ENCODE measurements around the gene BTBD16.

BTBD16 gene

GRCh38 chr10:122246830-122247520 is 24.1 kb upstream of the BTBD16 start:
- DNase-seq (ENCODE audit: low read depth in 3 of 3, low spot score in 1 of 3), result no peak

- no peak for DNase-seq (ENCODE audit: low read depth in 3 of 3, low spot score in 1 of 3)
Observed at GRCh38 chr10:122248356-122249302, 22.5 kb upstream of the BTBD16 start.

GRCh38 chr10:122249303-122249850 is 21.7 kb upstream of the BTBD16 start:
- DNase-seq (ENCODE audit: low read depth in 3 of 3, low spot score in 1 of 3), result no peak

- no peak for DNase-seq (ENCODE audit: low read depth in 3 of 3, low spot score in 1 of 3)
Observed at GRCh38 chr10:122249991-122250750, 20.9 kb upstream of the BTBD16 start.

- DNase-seq (ENCODE audit: low read depth in 3 of 3, low spot score in 1 of 3), result no peak
Observed at GRCh38 chr10:122251459-122252255, 19.4 kb upstream of the BTBD16 start.

- DNase-seq (ENCODE audit: low read depth in 3 of 3, low spot score in 1 of 3), result no peak
Observed at GRCh38 chr10:122252805-122253204, 18.3 kb upstream of the BTBD16 start.

- DNase-seq (ENCODE audit: low read depth in 3 of 3, low spot score in 1 of 3), result no peak
Observed at GRCh38 chr10:122253605-122254004, 17.5 kb upstream of the BTBD16 start.

- DNase-seq (ENCODE audit: low read depth in 3 of 3, low spot score in 1 of 3), result no peak
Observed at GRCh38 chr10:122254831-122255230, 16.3 kb upstream of the BTBD16 start.

GRCh38 chr10:122255509-122256301 is 15.4 kb upstream of the BTBD16 start:
- no peak for DNase-seq (ENCODE audit: low read depth in 3 of 3, low spot score in 1 of 3)

- DNase-seq (ENCODE audit: low read depth in 3 of 3, low spot score in 1 of 3), result no peak
Observed at GRCh38 chr10:122257041-122257440, 14.1 kb upstream of the BTBD16 start.

GRCh38 chr10:122258136-122259074 is 12.7 kb upstream of the BTBD16 start:
- no peak for DNase-seq (ENCODE audit: low read depth in 3 of 3, low spot score in 1 of 3)

GRCh38 chr10:122259075-122259466 is 12.0 kb upstream of the BTBD16 start:
- DNase-seq (ENCODE audit: low read depth in 3 of 3, low spot score in 1 of 3), result no peak

- no peak for DNase-seq (ENCODE audit: low read depth in 3 of 3, low spot score in 1 of 3)
Observed at GRCh38 chr10:122261584-122261983, 9.5 kb upstream of the BTBD16 start.

- DNase-seq (ENCODE audit: low read depth in 3 of 3, low spot score in 1 of 3), result no peak
Observed at GRCh38 chr10:122263971-122264370, 7.1 kb upstream of the BTBD16 start.

GRCh38 chr10:122264436-122264835 is 6.7 kb upstream of the BTBD16 start:
- no peak for DNase-seq (ENCODE audit: low read depth in 3 of 3, low spot score in 1 of 3)

- no peak for DNase-seq (ENCODE audit: low read depth in 3 of 3, low spot score in 1 of 3)
Observed at GRCh38 chr10:122264931-122265330, 6.2 kb upstream of the BTBD16 start.

- DNase-seq (ENCODE audit: low read depth in 3 of 3, low spot score in 1 of 3), result no peak
Observed at GRCh38 chr10:122265896-122266295, 5.2 kb upstream of the BTBD16 start.
